Natural killer cell treated with Interleukin-12 subunit alpha and Interleukin-12 subunit beta and Interleukin-15 and Interleukin-18, amount 100 ng/mL, for 72 hours (primary cell): ENCODE results near the gene RABL6. TPM values are rescaled to one million over a fixed set of nuclear protein-coding genes. Genes with fewer than 3 reads are reported as not detected.
"Not testable (repeated sequence)": the region's sequence is repeated elsewhere in the genome, so short reads cannot be mapped to it uniquely, and the experiment has no call there.

Source experiments
- ATAC-seq, 2 donors: fragments of 150-1000 bp; cut with Tn5 transposase in 1 of 2; sonication (Bioruptor Pico), chemical (Tn5 transposase) in 1 of 2; 2 replicates each; pipeline ENCODE4 v1.10.0; 2021
- DNase-seq: peaks from one replicate; pipeline ENCODE4 v3.0.0; 2022; ENCODE audit warnings: low spot score
- H3K27ac Mint-ChIP-seq, 2 donors: 1 replicate in 1 of 2; 2 replicates in 1 of 2; pipeline ENCODE4 v1.8.0; 2022; ENCODE audit warnings: mixed read lengths in 2 of 2, mild to moderate bottlenecking in 1 of 2, moderate library complexity in 1 of 2
- H3K27me3 Mint-ChIP-seq, 2 donors: 1 replicate in 1 of 2; 2 replicates in 1 of 2; pipeline ENCODE4 v1.8.0; 2022; ENCODE audit warnings: mixed read lengths in 2 of 2
- H3K36me3 Mint-ChIP-seq: one replicate; pipeline ENCODE4 v1.8.0; 2022; ENCODE audit warnings: mixed read lengths
- H3K4me1 Mint-ChIP-seq, 2 donors: 1 replicate in 1 of 2; 2 replicates in 1 of 2; pipeline ENCODE4 v1.8.0; 2022; ENCODE audit warnings: low read depth in 2 of 2, mixed read lengths in 2 of 2, mild to moderate bottlenecking in 1 of 2
- H3K4me3 Mint-ChIP-seq: one replicate; pipeline ENCODE4 v1.8.0; 2022; ENCODE audit warnings: mixed read lengths
- H3K9me3 Mint-ChIP-seq: 2 replicates; pipeline ENCODE4 v1.8.0; 2022; ENCODE audit warnings: mixed read lengths
- total RNA-seq, 2 donors: library from RNA; stranded (reverse); gene quantifications; one replicate each; pipeline ENCODE4 v1.2.3, GENCODE V29; 2022

The RABL6 gene
- total RNA-seq, 2 donors from 2014 or later, result 74.1 to 151 TPM

- Mint-ChIP-seq H3K27ac (no peak overlapping the region), H3K9me3 (no peaks in the 10 kb centered on the region), H3K27me3 (no peaks in the 10 kb centered on the region), H3K36me3 (no peaks in the 10 kb centered on the region), H3K4me3 (no peak overlapping the region), H3K4me1 (peaks cover under 1% of the 10 kb centered on the region in 2 donors)
- no peak for ATAC-seq
- DNase-seq, result peak; percentile 54
Measured at GRCh38 chr9:136826188-136826541, 18.4 kb downstream of the RABL6 start.

- DNase-seq (peak; percentile 57), ATAC-seq (no peak)
- no peaks in the 10 kb centered on the region for H3K9me3 Mint-ChIP-seq
- no peaks in the 10 kb centered on the region for H3K27me3 Mint-ChIP-seq
- no peak overlapping the region for H3K27ac Mint-ChIP-seq
- no peak overlapping the region for H3K4me3 Mint-ChIP-seq
- no peaks in the 10 kb centered on the region for H3K4me1 Mint-ChIP-seq
- H3K36me3 Mint-ChIP-seq, result no peaks in the 10 kb centered on the region
Measured at GRCh38 chr9:136826703-136827582, 19.2 kb downstream of the RABL6 start.

- no peak overlapping the region for H3K4me3 Mint-ChIP-seq
- no peaks in the 10 kb centered on the region for H3K36me3 Mint-ChIP-seq
- ATAC-seq (no peak), DNase-seq (peak; percentile 34)
- H3K27me3 Mint-ChIP-seq, result no peaks in the 10 kb centered on the region
- no peaks in the 10 kb centered on the region for H3K4me1 Mint-ChIP-seq
- H3K27ac Mint-ChIP-seq, result no peak overlapping the region
- H3K9me3 Mint-ChIP-seq, result no peaks in the 10 kb centered on the region
Measured at GRCh38 chr9:136827794-136828473, 20.2 kb downstream of the RABL6 start.

- Mint-ChIP-seq H3K27ac (no peak overlapping the region), H3K9me3 (no peaks in the 10 kb centered on the region), H3K27me3 (no peaks in the 10 kb centered on the region), H3K36me3 (no peaks in the 10 kb centered on the region), H3K4me1 (no peaks in the 10 kb centered on the region), H3K4me3 (no peak overlapping the region)
- DNase-seq, result peak; percentile 55
- ATAC-seq, result no peak
Measured at GRCh38 chr9:136828474-136829140, 20.9 kb downstream of the RABL6 start.

GRCh38 chr9:136829412-136829811 is 21.7 kb downstream of the RABL6 start:
- no peaks in the 10 kb centered on the region for H3K9me3 Mint-ChIP-seq
- DNase-seq (peak; percentile 42), ATAC-seq (no peak)
- no peaks in the 10 kb centered on the region for H3K27me3 Mint-ChIP-seq
- H3K4me1 Mint-ChIP-seq, result no peaks in the 10 kb centered on the region
- H3K36me3 Mint-ChIP-seq, result no peaks in the 10 kb centered on the region
- no peak overlapping the region for H3K4me3 Mint-ChIP-seq
- H3K27ac Mint-ChIP-seq, result no peak overlapping the region

GRCh38 chr9:136829981-136830885 is 22.5 kb downstream of the RABL6 start:
- ATAC-seq, result peak in 1 of 2 donors; percentile 18
- Mint-ChIP-seq H3K27me3 (no peaks in the 10 kb centered on the region), H3K36me3 (no peaks in the 10 kb centered on the region), H3K4me3 (no peak overlapping the region), H3K27ac (no peak overlapping the region), H3K4me1 (no peaks in the 10 kb centered on the region), H3K9me3 (no peaks in the 10 kb centered on the region)
- DNase-seq, result peak; percentile 57

- ATAC-seq (no peak), DNase-seq (peak; percentile 48)
- H3K4me3 Mint-ChIP-seq, result no peak overlapping the region
- H3K27ac Mint-ChIP-seq, result no peak overlapping the region
- no peaks in the 10 kb centered on the region for H3K27me3 Mint-ChIP-seq
- no peaks in the 10 kb centered on the region for H3K36me3 Mint-ChIP-seq
- H3K4me1 Mint-ChIP-seq, result no peaks in the 10 kb centered on the region
- no peaks in the 10 kb centered on the region for H3K9me3 Mint-ChIP-seq
Measured at GRCh38 chr9:136831002-136831719, 23.4 kb downstream of the RABL6 start.

GRCh38 chr9:136831720-136832104 is 24.0 kb downstream of the RABL6 start:
- ATAC-seq, result no peak
- Mint-ChIP-seq H3K36me3 (no peaks in the 10 kb centered on the region), H3K27ac (no peak overlapping the region), H3K4me1 (no peaks in the 10 kb centered on the region), H3K4me3 (no peak overlapping the region), H3K9me3 (no peaks in the 10 kb centered on the region), H3K27me3 (no peaks in the 10 kb centered on the region)
- peak; percentile 45 for DNase-seq

GRCh38 chr9:136832581-136832980 is 24.8 kb downstream of the RABL6 start:
- H3K9me3 Mint-ChIP-seq, result no peaks in the 10 kb centered on the region
- H3K27ac Mint-ChIP-seq, result no peak overlapping the region
- no peaks in the 10 kb centered on the region for H3K27me3 Mint-ChIP-seq
- DNase-seq, result peak; percentile 40
- H3K4me1 Mint-ChIP-seq, result no peaks in the 10 kb centered on the region
- no peak overlapping the region for H3K4me3 Mint-ChIP-seq
- ATAC-seq, result no peak
- no peaks in the 10 kb centered on the region for H3K36me3 Mint-ChIP-seq

- not testable (repeated sequence) for H3K36me3 Mint-ChIP-seq, H3K27me3 Mint-ChIP-seq, ATAC-seq, H3K27ac Mint-ChIP-seq, H3K4me1 Mint-ChIP-seq, H3K9me3 Mint-ChIP-seq, H3K4me3 Mint-ChIP-seq
- peak; percentile 44 for DNase-seq
Measured at GRCh38 chr9:136833381-136834048, 25.8 kb downstream of the RABL6 start.

GRCh38 chr9:136835162-136835931 is 27.6 kb downstream of the RABL6 start:
- Mint-ChIP-seq H3K4me1 (peaks cover 4% of the 10 kb centered on the region in 2 donors), H3K36me3 (no peaks in the 10 kb centered on the region), H3K27me3 (no peaks in the 10 kb centered on the region), H3K9me3 (no peaks in the 10 kb centered on the region), H3K4me3 (no peak overlapping the region), H3K27ac (no peak overlapping the region)
- ATAC-seq (no peak), DNase-seq (no peak)
